Measurements from ENCODE around the gene MBP. TPM values are rescaled to one million over a fixed set of nuclear protein-coding genes. Genes with fewer than 3 reads are reported as not detected.

The MBP gene
- total and polyA plus RNA-seq, 2 of the 13 experiments (the other 11 are each of a cell fraction or from before 2014, with no cell fraction given): 5.0 to 8.5 TPM

- no peak for TF ChIP-seq CEBPB (IDR thresholded peaks at IDR 0.05; ENCODE audit: borderline replicate concordance, low read depth, low read length)
- no peak for TF ChIP-seq ZFP37 (CRISPR knock-in tag; IDR thresholded peaks at IDR 0.05; ENCODE audit: borderline replicate concordance)
Measured at GRCh38 chr18:77140439-77141109, 8.0 kb upstream of the MBP start (continued).

- DNase-seq (ENCODE audit: low spot score): no peak
- no peak overlapping the region for H3K4me2 ChIP-seq (ENCODE audit: low read depth, low read length)
- H4K20me1 ChIP-seq (ENCODE audit: insufficient read depth, low read length): no peaks in the 10 kb centered on the region
- H3K36me3 ChIP-seq (replicated peaks in 1 of 2; ENCODE audit: control insufficient read depth in 1 of 2, insufficient read depth in 2 of 2, low read length in 2 of 2): no peaks in the 10 kb centered on the region
- H3K9me3 ChIP-seq (ENCODE audit: low read length): peaks cover 7% of the 10 kb centered on the region
- H3K9ac ChIP-seq (ENCODE audit: insufficient read depth, low read depth, low read length): no peak overlapping the region
- intact Hi-C loops (cut with micrococcal nuclease; ENCODE audit: unreplicated experiment): loop anchor here (5.0 kb wide), 1 partner anchor 562 kb away; no protein-coding TSS in a partner anchor
- peaks cover 4 to 29% of the 10 kb centered on the region in 2 experiments; a peak in 4 of 5 replicates for H3K27me3 ChIP-seq (ENCODE audit: control insufficient read depth in 1 of 2, insufficient read depth in 2 of 2, low read length in 2 of 2)
- H3K4me1 ChIP-seq (ENCODE audit: insufficient read depth, low read length): peaks cover 13% of the 10 kb centered on the region
- H2AFZ ChIP-seq (ENCODE audit: low read length): no peak overlapping the region
- BruUV-seq (replicated peaks): no TSS peak
- ChIA-PET CTCF (ENCODE audit: low intra/inter-chr PET ratio, low total read pairs) (no interaction called here), POLR2A (no interaction called here)
- ATAC-seq: no peak
- no peaks in the 10 kb centered on the region for H3K79me2 ChIP-seq (ENCODE audit: insufficient read depth, low read length)
- FAIRE-seq: no peak
- no peak overlapping the region for H3K4me3 ChIP-seq (replicated peaks in 1 of 3; ENCODE audit: insufficient read depth in 1 of 3, low read depth in 2 of 3, low read length in 3 of 3)
- no peak overlapping the region for H3K27ac ChIP-seq (ENCODE audit: extremely low read length, insufficient read depth, low read length)
- 41% methylated on average over 5 of the region's 5 CpGs for WGBS (ENCODE audit: low lambda C conversion rate)
- in situ Hi-C loops (cut with HindIII; ENCODE audit: extremely low pct_ligation_motif_present, low pct_unique_long_range_greater_than_20kb): no loop called here
- TF ChIP-seq ZNF772 (CRISPR knock-in tag; IDR thresholded peaks at IDR 0.05) (no peak), NFE2L2 (IDR thresholded peaks at IDR 0.05; ENCODE audit: low read length) (no peak), CTCF (CRISPR knock-in tag; IDR thresholded peaks at IDR 0.05) (no peak), HOXA9 (CRISPR knock-in tag; IDR thresholded peaks at IDR 0.05; ENCODE audit: borderline replicate concordance) (no peak), ZHX2 (IDR thresholded peaks at IDR 0.05; ENCODE audit: low read depth) (no peak), ZHX2 (CRISPR knock-in tag; IDR thresholded peaks at IDR 0.05; ENCODE audit: borderline replicate concordance) (no peak), HNF4G (IDR thresholded peaks at IDR 0.05; ENCODE audit: borderline replicate concordance, low read depth, low read length) (no peak), HNF4G (CRISPR knock-in tag; IDR thresholded peaks at IDR 0.05; ENCODE audit: borderline replicate concordance, low read depth) (no peak), THAP7 (CRISPR knock-in tag; IDR thresholded peaks at IDR 0.05) (no peak), ZNF839 (CRISPR knock-in tag; IDR thresholded peaks at IDR 0.05; ENCODE audit: borderline replicate concordance) (no peak), PBX2 (CRISPR knock-in tag; IDR thresholded peaks at IDR 0.05) (no peak), FOSL2 (CRISPR knock-in tag; IDR thresholded peaks at IDR 0.05) (no peak)
Measured at GRCh38 chr18:77140030-77140429, 7.4 kb upstream of the MBP start.

Measured in HepG2 (cell line).